Measurements from ENCODE around the gene ZNF285. TPM values are rescaled to one million over a fixed set of nuclear protein-coding genes. Genes with fewer than 3 reads are reported as not detected.
"Not testable (repeated sequence)": the region's sequence is repeated elsewhere in the genome, so short reads cannot be mapped to it uniquely, and the experiment has no call there.

The ZNF285 gene
- polyA plus RNA-seq (2012; ENCODE audit: missing spikeins), result 0.34 TPM

DNA sequence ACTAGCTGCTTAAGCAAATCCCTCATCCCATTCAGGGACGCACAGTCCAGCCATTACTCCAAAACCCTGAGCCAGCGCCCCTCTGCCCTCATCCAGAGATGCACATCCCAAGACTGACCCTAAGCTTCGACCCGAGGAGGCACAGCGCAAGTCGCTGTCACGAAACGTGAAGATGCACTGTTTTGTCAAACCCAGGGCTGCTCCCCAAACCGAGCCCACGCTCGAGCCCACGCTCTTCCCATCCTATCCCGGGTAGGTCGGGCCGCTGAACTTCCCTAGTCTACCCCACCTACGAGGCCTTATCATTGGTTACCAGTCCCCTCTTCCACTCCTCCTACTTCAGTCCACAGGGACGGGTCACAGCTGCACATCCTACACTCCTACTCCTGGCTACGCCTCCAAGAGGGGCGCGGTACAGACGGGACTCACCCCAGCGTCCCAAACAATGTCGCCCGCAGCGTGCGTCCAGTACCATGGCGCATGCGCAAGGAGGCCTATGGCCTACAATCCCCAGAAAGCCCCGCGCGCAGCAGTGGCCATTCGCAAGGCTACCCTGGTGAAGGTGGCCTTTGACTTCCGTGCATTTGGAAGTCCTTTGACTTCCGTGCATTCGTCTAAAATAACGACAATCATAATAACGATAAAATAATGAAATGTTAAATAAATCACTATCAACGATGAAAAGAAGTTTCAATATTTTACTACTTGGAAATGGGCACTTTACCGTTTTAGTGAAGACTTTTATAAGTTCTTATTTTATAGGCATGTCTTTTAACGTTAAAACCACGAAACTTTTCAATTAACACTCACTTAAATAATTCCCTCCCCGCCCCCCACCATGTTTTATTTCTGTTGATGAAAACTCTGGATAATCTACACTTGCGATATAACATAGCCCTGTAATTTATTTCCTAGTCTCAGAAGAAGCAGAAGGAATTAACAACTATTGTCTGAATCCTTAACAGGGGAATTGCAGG lies at the start of gene ZNF285:
Gene ZNF285 (minus strand): TSS at position 470 of the 977 bp plus-strand sequence. CDS start 4,395 bp downstream, outside the sequence.
- TF ChIP-seq POLR2AphosphoS5 (IDR thresholded peaks at IDR 0.05; ENCODE audit: low read depth, low read length), result no peak
- no peak for TF ChIP-seq POLR2A (IDR thresholded peaks at IDR 0.05; ENCODE audit: low read depth, low read length)
- TF ChIP-seq TAF1 (IDR thresholded peaks at IDR 0.05; ENCODE audit: borderline replicate concordance, low read depth, low read length), result no peak
- peak; percentile 9 for FAIRE-seq
- DNase-seq (ENCODE audit: insufficient read length), result peak; percentile 50

DNA sequence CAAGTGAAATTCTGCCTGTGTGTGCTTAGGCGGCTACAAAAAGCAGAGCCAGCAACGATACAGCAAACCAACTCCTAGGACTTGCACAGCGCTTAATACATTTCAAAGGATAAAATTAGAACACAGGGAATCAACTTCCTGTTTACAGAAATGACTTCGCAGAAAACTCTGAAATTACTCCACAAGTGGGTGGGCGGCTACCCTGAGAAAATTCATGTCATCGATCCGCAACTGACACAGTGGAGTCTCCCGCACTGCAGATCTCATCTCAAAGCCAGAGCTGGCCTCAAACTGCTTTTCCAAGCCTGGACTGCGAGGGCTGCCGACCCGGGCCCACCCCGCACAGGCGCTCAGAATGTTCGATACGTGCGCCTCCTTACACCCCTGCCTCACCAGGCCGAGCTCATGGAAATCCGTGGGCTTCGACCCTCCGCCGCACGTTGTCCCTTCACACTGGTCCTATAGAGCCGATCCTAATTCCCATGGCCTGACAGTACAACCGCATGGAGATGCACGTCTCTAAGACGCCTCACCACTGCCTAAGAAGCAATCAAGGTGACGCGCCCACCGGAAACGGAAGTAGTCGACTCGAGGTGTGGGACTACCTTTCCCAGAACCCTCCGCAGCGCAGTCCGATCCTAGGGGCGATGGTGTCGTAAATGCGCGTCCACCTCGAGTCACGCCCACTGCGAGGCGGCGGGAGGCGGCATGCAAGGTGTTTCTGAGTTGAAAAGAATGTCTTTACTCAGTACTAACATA lies 46.7 kb upstream of the ZNF285 start, which contains the start of gene ZNF229:
Gene ZNF229 (minus strand): TSS at position 557 of the 759 bp plus-strand sequence. CDS start 5,625 bp downstream, outside the sequence.
- TF ChIP-seq POLR2A (IDR thresholded peaks at IDR 0.05; ENCODE audit: low read depth, low read length) (no peak), POLR2AphosphoS5 (IDR thresholded peaks at IDR 0.05; ENCODE audit: low read depth, low read length) (no peak), TAF1 (IDR thresholded peaks at IDR 0.05; ENCODE audit: borderline replicate concordance, low read depth, low read length) (no peak)
- no peak for DNase-seq (ENCODE audit: insufficient read length)
- FAIRE-seq, result no peak

DNA sequence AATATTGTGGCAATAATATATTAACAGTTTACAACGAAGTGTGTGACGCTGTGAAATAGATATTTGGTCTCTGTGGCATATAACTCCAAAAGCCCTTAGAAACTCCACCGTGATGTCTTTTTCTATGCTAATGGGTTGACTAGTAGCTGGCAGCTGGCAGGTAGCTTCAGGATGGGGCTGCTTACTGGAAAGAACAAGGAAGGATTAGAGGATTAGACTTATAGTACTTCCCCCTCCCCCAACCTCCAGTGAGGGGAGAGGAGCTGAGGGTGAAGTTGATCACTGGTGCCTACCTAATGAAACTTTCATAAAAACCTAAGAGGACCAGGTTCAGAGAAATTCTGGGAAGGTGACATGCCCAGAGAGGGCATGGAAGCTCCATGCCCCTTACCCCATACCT lies 37.0 kb upstream of the ZNF285 start:
- no peak for FAIRE-seq
- no peak for DNase-seq (ENCODE audit: insufficient read length)
- TF ChIP-seq POLR2A (IDR thresholded peaks at IDR 0.05; ENCODE audit: low read depth, low read length) (no peak), POLR2AphosphoS5 (IDR thresholded peaks at IDR 0.05; ENCODE audit: low read depth, low read length) (no peak), TAF1 (IDR thresholded peaks at IDR 0.05; ENCODE audit: borderline replicate concordance, low read depth, low read length) (no peak)

DNA sequence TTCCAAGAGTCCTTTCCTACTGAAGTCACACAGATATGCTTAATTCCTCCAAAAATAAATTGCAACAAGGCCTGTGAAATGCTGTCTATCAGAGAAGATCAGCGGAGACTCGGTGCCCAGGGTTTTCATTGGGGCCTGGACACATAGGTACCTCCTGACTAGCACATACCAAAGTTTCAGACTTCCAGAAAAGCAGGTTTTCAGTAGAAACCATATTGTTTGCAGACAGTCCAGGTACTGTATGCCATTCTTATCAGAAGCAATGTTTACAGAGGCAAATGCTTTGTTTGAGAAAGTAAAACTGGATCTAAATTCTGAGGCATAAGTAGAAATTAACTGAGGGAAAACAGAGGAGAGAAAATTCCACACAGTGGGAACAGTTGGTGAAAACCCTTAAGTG lies 34.0 kb upstream of the ZNF285 start:
- TF ChIP-seq TAF1 (IDR thresholded peaks at IDR 0.05; ENCODE audit: borderline replicate concordance, low read depth, low read length) (no peak), POLR2AphosphoS5 (IDR thresholded peaks at IDR 0.05; ENCODE audit: low read depth, low read length) (no peak), POLR2A (IDR thresholded peaks at IDR 0.05; ENCODE audit: low read depth, low read length) (no peak)
- no peak for FAIRE-seq
- DNase-seq (ENCODE audit: insufficient read length), result no peak

DNA sequence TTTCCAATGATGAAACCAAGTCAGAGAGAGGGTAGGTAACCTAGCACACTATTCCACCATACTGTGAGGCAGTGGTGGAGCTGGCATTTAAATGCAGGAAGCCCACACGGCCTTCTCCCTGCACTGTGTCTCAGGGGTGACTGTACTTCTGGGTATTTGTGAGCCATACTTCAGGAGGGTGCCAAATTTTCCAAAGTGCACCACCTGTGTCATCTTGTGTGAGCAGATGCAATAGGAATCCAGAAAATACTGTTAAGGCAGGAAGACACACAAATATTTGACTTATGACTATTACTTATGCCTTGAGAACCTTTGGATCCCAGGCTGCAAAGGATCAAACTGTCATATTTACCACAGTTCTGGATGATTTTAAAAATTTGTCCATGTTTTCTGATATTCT lies 29.5 kb upstream of the ZNF285 start:
- DNase-seq (ENCODE audit: insufficient read length) (no peak), FAIRE-seq (no peak)
- TF ChIP-seq TAF1 (IDR thresholded peaks at IDR 0.05; ENCODE audit: borderline replicate concordance, low read depth, low read length), result no peak
- TF ChIP-seq POLR2AphosphoS5 (IDR thresholded peaks at IDR 0.05; ENCODE audit: low read depth, low read length), result no peak
- TF ChIP-seq POLR2A (IDR thresholded peaks at IDR 0.05; ENCODE audit: low read depth, low read length), result no peak

DNA sequence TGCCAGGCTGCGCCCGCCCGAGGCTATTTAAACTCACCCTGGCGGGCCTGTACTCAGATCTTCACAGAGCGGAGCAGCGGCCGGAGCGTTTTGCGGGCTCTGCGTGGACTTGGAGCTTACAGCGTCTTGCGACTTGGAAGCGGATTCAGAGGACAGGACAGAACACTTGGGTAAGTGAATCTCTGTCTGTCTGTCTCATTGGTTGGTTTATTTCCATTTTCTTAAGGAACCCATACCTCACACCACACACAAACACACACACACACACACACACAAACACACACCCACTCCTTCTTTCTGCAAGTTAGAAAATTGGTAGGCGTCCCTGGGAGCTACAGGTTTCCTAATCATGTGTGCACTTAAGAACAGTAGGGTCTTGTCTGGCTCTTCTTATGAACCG lies 14.1 kb upstream of the ZNF285 start:
- not testable (repeated sequence) for FAIRE-seq; DNase-seq (ENCODE audit: insufficient read length)

DNA sequence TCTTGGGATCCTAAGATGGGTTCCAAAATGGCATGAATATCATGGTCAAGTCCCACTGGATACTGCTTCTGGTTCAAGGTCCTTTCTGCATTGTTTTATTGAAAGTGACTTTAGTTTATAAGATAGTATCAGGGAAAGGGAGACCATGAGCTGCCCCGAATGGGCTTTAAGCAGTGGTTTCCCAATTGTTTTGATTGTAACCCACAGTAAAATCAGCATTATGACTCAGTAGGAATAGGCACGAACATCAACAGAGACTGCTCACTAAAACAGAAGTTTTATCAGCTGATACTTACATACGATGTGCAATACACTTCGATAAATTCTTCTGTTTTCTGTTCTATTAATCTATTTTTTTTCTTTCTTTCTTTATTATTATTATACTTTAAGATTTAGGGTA lies 12.1 kb downstream of the ZNF285 start:
- FAIRE-seq; DNase-seq (ENCODE audit: insufficient read length): not testable (repeated sequence)

DNA sequence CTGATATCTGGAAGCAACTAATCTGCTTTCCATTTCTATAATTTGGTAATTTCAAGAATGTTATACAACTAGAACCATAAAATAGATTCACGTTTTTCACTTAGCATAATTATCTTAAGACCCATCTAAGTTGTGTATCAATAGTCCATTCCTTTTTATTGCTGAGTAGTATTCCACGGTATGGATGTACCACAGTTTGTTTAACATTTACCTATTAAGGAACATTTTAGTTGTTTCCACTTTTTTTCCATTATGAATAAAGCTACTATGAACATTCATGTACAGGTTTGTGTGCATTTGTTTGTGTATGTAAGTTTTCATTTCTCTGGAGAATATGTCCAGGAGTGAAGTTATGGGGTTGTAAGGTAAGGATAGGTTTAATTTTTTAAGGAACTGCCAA lies 26.6 kb downstream of the ZNF285 start:
- TF ChIP-seq POLR2A (IDR thresholded peaks at IDR 0.05; ENCODE audit: low read depth, low read length), result no peak
- no peak for TF ChIP-seq POLR2AphosphoS5 (IDR thresholded peaks at IDR 0.05; ENCODE audit: low read depth, low read length)
- TF ChIP-seq TAF1 (IDR thresholded peaks at IDR 0.05; ENCODE audit: borderline replicate concordance, low read depth, low read length), result no peak
- DNase-seq (ENCODE audit: insufficient read length), result no peak
- FAIRE-seq, result no peak

DNA sequence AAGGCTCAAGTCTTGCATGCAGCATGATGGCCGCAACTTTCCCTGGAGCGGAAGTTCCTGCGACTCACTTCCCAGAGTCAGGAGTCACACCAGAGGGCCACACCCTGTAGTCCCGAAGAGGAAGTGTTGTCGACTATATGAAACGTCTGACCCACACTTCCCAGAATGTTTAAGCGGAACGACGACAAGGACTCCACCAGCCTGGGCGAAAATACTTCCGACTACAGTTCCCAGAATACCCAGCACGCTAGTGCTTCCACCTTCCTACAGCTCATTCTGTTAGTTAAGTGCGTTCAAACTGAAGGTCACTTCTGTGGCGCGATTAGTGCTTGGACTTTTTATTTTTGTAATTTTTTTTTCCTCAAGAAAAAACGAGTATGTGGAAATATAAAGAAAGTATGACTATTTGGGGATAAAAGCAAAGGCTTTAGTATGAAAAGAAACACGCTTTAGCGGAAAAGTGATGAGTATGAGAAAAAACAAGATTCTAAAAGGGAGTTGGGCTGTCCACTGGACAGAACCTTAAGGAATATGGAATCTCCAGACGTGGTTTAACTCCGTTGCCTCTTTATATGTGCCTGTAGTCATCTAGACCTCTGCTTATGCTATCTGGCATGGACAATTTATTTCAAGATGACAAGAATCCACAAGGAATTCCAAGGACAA lies 29.5 kb downstream of the ZNF285 start:
- FAIRE-seq, result no peak
- TF ChIP-seq POLR2AphosphoS5 (IDR thresholded peaks at IDR 0.05; ENCODE audit: low read depth, low read length) (no peak), TAF1 (IDR thresholded peaks at IDR 0.05; ENCODE audit: borderline replicate concordance, low read depth, low read length) (no peak)
- no peak for DNase-seq (ENCODE audit: insufficient read length)

DNA sequence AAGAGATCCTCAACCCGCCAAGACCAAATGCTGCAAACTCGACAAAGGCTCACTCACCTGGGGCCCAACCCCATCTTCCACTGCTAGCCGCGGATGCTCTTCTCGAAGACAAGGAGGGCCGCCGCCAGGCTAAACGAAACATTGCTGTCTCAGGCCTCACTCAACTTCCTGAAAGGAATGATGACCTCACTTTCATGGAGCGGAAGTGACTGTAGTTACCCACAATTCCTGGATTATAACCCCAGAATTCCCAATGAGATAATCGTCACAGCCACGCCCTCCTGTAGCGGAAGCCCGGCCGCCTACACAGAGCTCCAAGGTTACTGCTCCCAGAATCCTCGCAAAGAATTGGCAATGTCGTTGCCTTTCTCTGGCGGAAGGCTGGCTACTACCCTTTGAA lies 34.4 kb downstream of the ZNF285 start:
- FAIRE-seq, result no peak
- no peak for DNase-seq (ENCODE audit: insufficient read length)
- TF ChIP-seq POLR2A (IDR thresholded peaks at IDR 0.05; ENCODE audit: low read depth, low read length), result no peak
- no peak for TF ChIP-seq TAF1 (IDR thresholded peaks at IDR 0.05; ENCODE audit: borderline replicate concordance, low read depth, low read length)
- no peak for TF ChIP-seq POLR2AphosphoS5 (IDR thresholded peaks at IDR 0.05; ENCODE audit: low read depth, low read length)

DNA sequence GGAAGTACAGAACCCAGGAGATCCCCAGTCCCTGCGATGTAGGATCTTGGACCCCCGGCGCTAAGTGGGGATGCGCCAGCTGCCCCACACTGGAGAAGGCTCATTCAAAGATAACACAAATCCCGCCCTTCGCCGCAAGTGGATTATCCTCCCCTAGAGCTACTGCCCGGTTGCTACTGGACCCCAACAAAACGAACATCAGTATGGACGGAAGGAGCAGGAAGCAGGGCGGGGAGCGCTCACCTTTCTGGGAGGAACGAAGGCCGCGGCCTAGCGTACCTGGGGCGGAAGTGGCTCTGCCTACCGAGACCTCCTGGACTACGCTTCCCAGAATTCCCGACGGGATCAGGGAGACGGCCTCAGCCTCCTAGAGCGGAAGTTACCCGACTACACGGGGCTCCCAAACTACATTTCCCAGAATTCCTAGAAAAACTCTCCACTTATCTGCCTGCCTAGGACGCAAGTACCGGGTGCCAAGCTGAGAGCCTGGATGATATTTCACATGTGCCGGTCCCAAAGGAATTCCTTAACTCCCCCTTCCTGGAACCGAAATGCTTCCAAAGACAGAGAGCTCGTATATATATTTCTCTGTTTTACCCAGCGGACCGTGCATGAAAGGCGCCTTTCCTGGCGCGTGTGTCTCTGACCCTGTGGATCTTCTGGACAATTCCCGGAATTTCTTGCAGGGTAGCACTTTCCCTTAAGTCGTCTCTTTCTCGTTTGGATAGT lies 44.9 kb downstream of the ZNF285 start, which contains the start of gene ZNF112:
Gene ZNF112 (minus strand): TSS at position 298 of the 729 bp plus-strand sequence. CDS start 16,141 bp downstream, outside the sequence.
- TF ChIP-seq TAF1 (IDR thresholded peaks at IDR 0.05; ENCODE audit: borderline replicate concordance, low read depth, low read length), result no peak
- no peak for FAIRE-seq
- no peak for DNase-seq (ENCODE audit: insufficient read length)

All from GM12892 (cell line).